ENCODE measurements around the gene RASL10A. TPM values are rescaled to one million over a fixed set of nuclear protein-coding genes. Genes with fewer than 3 reads are reported as not detected.
"Not testable (repeated sequence)": the region's sequence is repeated elsewhere in the genome, so short reads cannot be mapped to it uniquely, and the experiment has no call there.

The RASL10A gene
- total and polyA plus RNA-seq, 2 experiments from 2014 or later: 1.6 to 3.0 TPM

- TF ChIP-seq CTCF (conservative IDR thresholded peaks at IDR 0.05; ENCODE audit: low read depth in 2 of 2) (no peak), POLR2AphosphoS5 (IDR thresholded peaks at IDR 0.05; ENCODE audit: low read depth) (no peak)
These were observed 30.4 kb upstream of the RASL10A start (continued) for GRCh38 chr22:29345932-29346331.

GRCh38 chr22:29344889-29345288, 29.4 kb upstream of the RASL10A start:
- H3K27me3 Mint-ChIP-seq (ENCODE audit: insufficient read depth, low read depth, poor library complexity); H3K9me3 Mint-ChIP-seq; H4K20me1 ChIP-seq (replicated peaks; ENCODE audit: insufficient read depth); H3K27me3 ChIP-seq (ENCODE audit: insufficient read depth); H3K27ac Mint-ChIP-seq; DNase-seq (ENCODE audit: low spot score); H3K4me1 ChIP-seq (ENCODE audit: insufficient read depth); H3K4me2 ChIP-seq; H2AFZ ChIP-seq; H3K9me2 ChIP-seq (ENCODE audit: insufficient read depth); H3K4me3 ChIP-seq; H3F3A ChIP-seq (replicated peaks; ENCODE audit: low read depth); H3K4me1 Mint-ChIP-seq; H3K36me3 ChIP-seq (ENCODE audit: insufficient read depth); ATAC-seq; H3K79me2 ChIP-seq (replicated peaks; ENCODE audit: insufficient read depth); H3K4me3 Mint-ChIP-seq: not testable (repeated sequence)
- H3K36me3 Mint-ChIP-seq (ENCODE audit: low read depth): peaks cover 51% of the 10 kb centered on the region
- 0 out of 2 replicates have a peak overlapping the region, but pooled peaks have one; percentile 55 for H3K27ac ChIP-seq (ENCODE audit: low read depth)

- Mint-ChIP-seq H3K4me1 (no peaks in the 10 kb centered on the region), H3K9me3 (no peaks in the 10 kb centered on the region), H3K27me3 (ENCODE audit: insufficient read depth, low read depth, poor library complexity) (peaks cover 4% of the 10 kb centered on the region), H3K4me3 (no peak overlapping the region), H3K27ac (no peak overlapping the region), H3K36me3 (ENCODE audit: low read depth) (peaks cover 52% of the 10 kb centered on the region)
- H3K27me3 ChIP-seq (ENCODE audit: insufficient read depth): no peaks in the 10 kb centered on the region
- no peaks in the 10 kb centered on the region for H4K20me1 ChIP-seq (replicated peaks; ENCODE audit: insufficient read depth)
- H3F3A ChIP-seq (replicated peaks; ENCODE audit: low read depth): no peaks in the 10 kb centered on the region
- H3K4me1 ChIP-seq (ENCODE audit: insufficient read depth): no peaks in the 10 kb centered on the region
- ATAC-seq: no peak
- no peaks in the 10 kb centered on the region for H3K9me2 ChIP-seq (ENCODE audit: insufficient read depth)
- H3K27ac ChIP-seq (ENCODE audit: low read depth): no peak overlapping the region
- no peaks in the 10 kb centered on the region for H3K79me2 ChIP-seq (replicated peaks; ENCODE audit: insufficient read depth)
- DNase-seq (ENCODE audit: low spot score): no peak
- no peak overlapping the region for H2AFZ ChIP-seq
- peaks cover 9% of the 10 kb centered on the region for H3K36me3 ChIP-seq (ENCODE audit: insufficient read depth)
- no peak overlapping the region for H3K4me3 ChIP-seq
- no peak for TF ChIP-seq ZNF114 (CRISPR knock-in tag; IDR thresholded peaks at IDR 0.05)
- TF ChIP-seq STAT1 (IDR thresholded peaks at IDR 0.05; ENCODE audit: unreplicated experiment): no peak
- TF ChIP-seq JUNB (IDR thresholded peaks at IDR 0.05; ENCODE audit: unreplicated experiment): no peak
- H3K4me2 ChIP-seq: no peak overlapping the region
These were observed 28.6 kb upstream of the RASL10A start for GRCh38 chr22:29344137-29344536.

GRCh38 chr22:29343313-29343805, 27.9 kb upstream of the RASL10A start:
- DNase-seq (ENCODE audit: low spot score): no peak
- H3K9me2 ChIP-seq (ENCODE audit: insufficient read depth): no peaks in the 10 kb centered on the region
- no peaks in the 10 kb centered on the region for H3K79me2 ChIP-seq (replicated peaks; ENCODE audit: insufficient read depth)
- H4K20me1 ChIP-seq (replicated peaks; ENCODE audit: insufficient read depth): no peaks in the 10 kb centered on the region; the same call in 1 of the 2 replicates
- peaks cover 4% of the 10 kb centered on the region for H3K27me3 Mint-ChIP-seq (ENCODE audit: insufficient read depth, low read depth, poor library complexity)
- H3K4me3 Mint-ChIP-seq: no peak overlapping the region
- peaks cover 52% of the 10 kb centered on the region for H3K36me3 Mint-ChIP-seq (ENCODE audit: low read depth)
- no peaks in the 10 kb centered on the region for H3K9me3 Mint-ChIP-seq
- H3F3A ChIP-seq (replicated peaks; ENCODE audit: low read depth): no peaks in the 10 kb centered on the region
- H3K27ac Mint-ChIP-seq: no peak overlapping the region
- H3K4me3 ChIP-seq: no peak overlapping the region
- H3K27ac ChIP-seq (ENCODE audit: low read depth): no peak overlapping the region
- H3K4me1 Mint-ChIP-seq: no peaks in the 10 kb centered on the region
- H3K27me3 ChIP-seq (ENCODE audit: insufficient read depth): no peaks in the 10 kb centered on the region
- H3K4me1 ChIP-seq (ENCODE audit: insufficient read depth): no peaks in the 10 kb centered on the region
- peak; percentile 57; the same call in 2 of the 3 replicates for ATAC-seq
- peaks cover 8% of the 10 kb centered on the region for H3K36me3 ChIP-seq (ENCODE audit: insufficient read depth)
- H2AFZ ChIP-seq: no peak overlapping the region
- no peak overlapping the region for H3K4me2 ChIP-seq
- TF ChIP-seq EZH2phosphoT487 (IDR thresholded peaks at IDR 0.05; ENCODE audit: unreplicated experiment) (no peak), ZNF114 (CRISPR knock-in tag; IDR thresholded peaks at IDR 0.05) (no peak), ETS1 (IDR thresholded peaks at IDR 0.05) (no peak), POLR2AphosphoS5 (IDR thresholded peaks at IDR 0.05; ENCODE audit: low read depth) (no peak), CTCF (conservative IDR thresholded peaks at IDR 0.05; ENCODE audit: low read depth in 2 of 2) (no peak), REST (IDR thresholded peaks at IDR 0.05; ENCODE audit: unreplicated experiment) (no peak)

Data from GM23338 (cell line).